Endothelial cell of umbilical vein (primary cell): ENCODE measurements around the gene CDH11. TPM values are rescaled to one million over a fixed set of nuclear protein-coding genes. Genes with fewer than 3 reads are reported as not detected.

Experiments used
- BruUV-seq: library from RNA; stranded (reverse); fragments of 400-500 nt; replicated peaks from 2 replicates; lab custom pipeline; 2021; lab: Mats Ljungman, UMichigan
- CTCF ChIA-PET: fragments of 300-600, 350-600 bp; sonication (Branson Sonifier 250); formaldehyde crosslinking; loops from one replicate; lab custom pipeline; 2021; ENCODE audit warnings: antibody characterized with exemption, inconsistent platforms; lab: Charles Lee
- POLR2A ChIA-PET: fragments of 300-600, 350-600 bp; sonication (Branson Sonifier 250); formaldehyde crosslinking; loops from one replicate; lab custom pipeline; 2021; ENCODE audit warnings: antibody characterized with exemption, inconsistent platforms; lab: Charles Lee
- DNase-seq: peaks from one replicate; pipeline ENCODE4 v3.0.0-alpha.2; 2011; ENCODE audit warnings: low read depth, low spot score
- FAIRE-seq: peaks from 2 replicates; lab custom pipeline; 2011; peaks lifted over from hg19 to GRCh38; lab: Jason Lieb, UNC
- H2AFZ ChIP-seq: 2 replicates; pipeline ENCODE4 v1.6.0; 2012; ENCODE audit warnings: low read depth, low read length, control low read depth, inconsistent platforms
- H3K27ac ChIP-seq: 2 replicates; pipeline ENCODE4 v1.5.1; 2011; ENCODE audit warnings: low read depth, mild to moderate bottlenecking, control low read depth, low read length, moderate library complexity; ENCODE audit not compliant: insufficient read depth
- H3K27me3 ChIP-seq, 2 experiments: 2 replicates each; pipeline versions ENCODE4 v1.6.0 to v1.6.1; 2011; ENCODE audit warnings: low read length in 2 of 2, mixed read lengths in 1 of 2; ENCODE audit not compliant: control insufficient read depth in 2 of 2, insufficient read depth in 2 of 2
- H3K36me3 ChIP-seq, 2 experiments: 2 replicates in 1 of 2; 3 replicates in 1 of 2; pipeline ENCODE4 v1.5.1; 2011; ENCODE audit warnings: low read length in 2 of 2, mild to moderate bottlenecking in 1 of 2, moderate library complexity in 1 of 2; ENCODE audit not compliant: control insufficient read depth in 2 of 2, insufficient read depth in 2 of 2; ENCODE audit errors: extremely low read depth in 1 of 2
- H3K4me1 ChIP-seq: 3 replicates; pipeline ENCODE4 v1.5.1; 2011; ENCODE audit warnings: mild to moderate bottlenecking, low read length; ENCODE audit not compliant: control insufficient read depth, insufficient read depth; ENCODE audit errors: extremely low read depth
- H3K4me2 ChIP-seq: 2 replicates; pipeline ENCODE4 v1.6.1; 2011; ENCODE audit warnings: low read length, control low read depth, mixed read lengths; ENCODE audit not compliant: insufficient read depth
- H3K4me3 ChIP-seq, 3 experiments: fragments of 200-600 bp in 1 of 3; sonication (generic), shearing (Covaris generic) in 1 of 3; replicated peaks in 1 of 3; 2 replicates each; pipeline ENCODE4 v1.5.1; 2011 to 2016; ENCODE audit warnings: control low read depth in 3 of 3, low read length in 3 of 3, mild to moderate bottlenecking in 2 of 3, inconsistent platforms in 1 of 3, low read depth in 1 of 3, moderate library complexity in 1 of 3; ENCODE audit not compliant: insufficient read depth in 1 of 3
- H3K79me2 ChIP-seq: 2 replicates; pipeline ENCODE4 v1.6.0; 2012; ENCODE audit warnings: low read length, inconsistent platforms; ENCODE audit not compliant: control insufficient read depth, insufficient read depth
- H3K9ac ChIP-seq: replicated peaks from 2 replicates; pipeline ENCODE3; 2011; ENCODE audit warnings: low read length, control low read depth; ENCODE audit not compliant: insufficient read depth; ENCODE audit errors: extremely low read depth
- H3K9me1 ChIP-seq: replicated peaks from 3 replicates; pipeline ENCODE4 v1.6.0; 2011; ENCODE audit warnings: mild to moderate bottlenecking, low read length; ENCODE audit not compliant: control insufficient read depth, insufficient read depth; ENCODE audit errors: extremely low read depth
- H3K9me3 ChIP-seq: replicated peaks from 2 replicates; pipeline ENCODE4 v1.5.1; 2012; ENCODE audit warnings: low read length, inconsistent platforms; ENCODE audit not compliant: control insufficient read depth, insufficient read depth
- H4K20me1 ChIP-seq: replicated peaks from 2 replicates; pipeline ENCODE3; 2011; ENCODE audit warnings: mild to moderate bottlenecking, low read length; ENCODE audit not compliant: control insufficient read depth, insufficient read depth; ENCODE audit errors: extremely low read depth
- CTCF ChIP-seq, 2 donors: IDR thresholded peaks; 1 replicate in 1 of 2; 2 replicates in 1 of 2; pipeline ENCODE4 v1.5.1; 2011; ENCODE audit warnings: low read length in 2 of 2, mild to moderate bottlenecking in 2 of 2, moderate library complexity in 2 of 2, control low read depth in 1 of 2, inconsistent platforms in 1 of 2, low read depth in 1 of 2; ENCODE audit not compliant: insufficient read depth in 1 of 2; ENCODE audit errors: extremely low read depth in 1 of 2
- EZH2 ChIP-seq: IDR thresholded peaks from 2 replicates; pipeline ENCODE4 v1.6.1; 2012; ENCODE audit warnings: borderline replicate concordance, low read depth, mild to moderate bottlenecking, moderate library complexity, low read length, inconsistent platforms; ENCODE audit not compliant: severe bottlenecking
- FOS ChIP-seq: IDR thresholded peaks from 2 replicates; pipeline ENCODE4 v1.6.1; 2011; ENCODE audit warnings: mild to moderate bottlenecking, low read length, moderate library complexity, borderline replicate concordance; ENCODE audit not compliant: insufficient read depth
- GATA2 ChIP-seq: IDR thresholded peaks from 2 replicates; pipeline ENCODE4 v1.7.0; 2011; ENCODE audit warnings: low read depth, mild to moderate bottlenecking, moderate library complexity, mixed read lengths, low read length; ENCODE audit not compliant: insufficient read length, insufficient read depth
- JUN ChIP-seq: IDR thresholded peaks from 2 replicates; pipeline ENCODE4 v1.6.1; 2011; ENCODE audit warnings: borderline replicate concordance, low read depth; ENCODE audit not compliant: insufficient read length, insufficient read depth
- MAX ChIP-seq: IDR thresholded peaks from 2 replicates; pipeline ENCODE4 v1.6.1; 2011; ENCODE audit not compliant: insufficient read depth, insufficient read length
- MYC ChIP-seq: IDR thresholded peaks from one replicate; pipeline ENCODE4 v1.6.1; 2011; ENCODE audit warnings: mild to moderate bottlenecking, low read depth, low read length
- POLR2A ChIP-seq: IDR thresholded peaks from 2 replicates; pipeline ENCODE4 v1.6.1; 2012; ENCODE audit warnings: low read depth, mild to moderate bottlenecking, control low read depth, low read length
- POLR2AphosphoS5 ChIP-seq: IDR thresholded peaks from 2 replicates; pipeline ENCODE4 v1.6.1; 2012; ENCODE audit warnings: low read depth, mild to moderate bottlenecking, control low read depth, low read length, moderate library complexity; ENCODE audit not compliant: insufficient read depth
- dilution Hi-C: fragments of 300-500 bp; cut with MboI; formaldehyde crosslinking; loops from one replicate; pipeline ENCODE4 v1.15.0; 2019; ENCODE audit warnings: low sequenced_read_pairs; ENCODE audit not compliant: extremely low pct_ligation_motif_present
- intact Hi-C: fragments of 100-400 bp; cut with micrococcal nuclease; formaldehyde crosslinking; loops from one replicate; pipeline ENCODE4 v1.10.0; 2022
- polyA plus RNA-seq, 4 experiments: library from polyadenylated mRNA; depleted of rRNA in 3 of 4; stranded (reverse) in 3 of 4; unstranded in 1 of 4; fragments of >200 nt; gene quantifications; 2 replicates each; pipeline versions ENCODE4 v1.2.1 to v1.2.3, GENCODE V29; 2011 to 2012; ENCODE audit warnings: missing spikeins in 1 of 4
- total RNA-seq: library from RNA; stranded (reverse); gene quantifications from 2 replicates; pipeline ENCODE4 v1.2.3, GENCODE V29; 2021

Gene CDH11
- total and polyA plus RNA-seq, 2 donors (not counting 3 experiments of a cell fraction or from before 2014, with no cell fraction given), result 30.4 to 32.7 TPM

DNA sequence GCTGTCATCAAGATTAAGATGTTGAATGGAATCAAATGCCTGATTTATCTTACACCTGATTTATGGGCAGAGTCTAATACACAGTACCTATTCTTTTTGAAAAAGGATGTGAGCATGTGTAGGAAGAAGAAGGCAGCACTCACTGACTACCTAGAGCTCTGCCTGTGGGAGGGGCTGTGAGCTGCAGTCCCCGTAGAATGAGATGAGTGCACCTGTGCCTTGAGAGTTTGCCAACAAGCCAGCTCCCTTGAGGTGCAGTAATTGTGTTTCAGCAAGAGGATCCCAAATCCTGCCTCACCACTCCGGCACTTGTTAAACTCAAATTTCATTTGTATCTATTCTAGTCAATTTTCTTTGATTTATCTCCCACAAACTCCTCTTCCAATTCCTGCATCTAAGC lies 46.0 kb downstream of the CDH11 start:
- no peak overlapping the region for H3K9ac ChIP-seq
- H4K20me1 ChIP-seq, result no peaks in the 10 kb centered on the region
- no peak overlapping the region for H2AFZ ChIP-seq
- dilution Hi-C loops (no loop called here), intact Hi-C loops (no loop called here)
- no peaks in the 10 kb centered on the region for H3K9me1 ChIP-seq
- CTCF ChIA-PET, result no interaction called here
- no peaks in the 10 kb centered on the region for H3K9me3 ChIP-seq
- no peak overlapping the region for H3K27ac ChIP-seq
- no peaks in the 10 kb centered on the region for H3K36me3 ChIP-seq
- no peaks in the 10 kb centered on the region for H3K27me3 ChIP-seq
- POLR2A ChIA-PET, result no interaction called here
- TF ChIP-seq CTCF (IDR thresholded peaks at IDR 0.05; ENCODE audit: extremely low read depth in 1 of 2, insufficient read depth in 1 of 2, low read depth in 1 of 2, low read length in 2 of 2) (no peak), MAX (no peak), EZH2 (no peak), POLR2AphosphoS5 (no peak), FOS (no peak), MYC (no peak), POLR2A (no peak), GATA2 (no peak), JUN (no peak)
- no peak overlapping the region for H3K4me3 ChIP-seq
- peaks cover 4% of the 10 kb centered on the region for H3K4me1 ChIP-seq
- no TSS peak for BruUV-seq
- no peak for FAIRE-seq
- DNase-seq, result no peak
- H3K4me2 ChIP-seq, result no peak overlapping the region
- no peaks in the 10 kb centered on the region for H3K79me2 ChIP-seq
